Neuronal stem cell (in vitro differentiated cells): ENCODE data around the gene PTPRG.

Experiments used
- DNase-seq: peaks from one replicate; pipeline ENCODE4 v3.0.0-alpha.2; 2013; ENCODE audit warnings: low spot score
- H2AFZ ChIP-seq: one replicate; pipeline ENCODE4 v1.6.1; 2013; ENCODE audit warnings: mild to moderate bottlenecking, low read length, inconsistent platforms
- H2AK5ac ChIP-seq: 2 replicates; pipeline ENCODE4 v1.6.1; 2013; ENCODE audit warnings: low read depth, mild to moderate bottlenecking, inconsistent platforms, low read length, moderate library complexity, mixed read lengths
- H2BK120ac ChIP-seq: 2 replicates; pipeline ENCODE4 v1.6.1; 2013; ENCODE audit warnings: low read depth, mild to moderate bottlenecking, inconsistent platforms, low read length, moderate library complexity, mixed read lengths
- H2BK12ac ChIP-seq: one replicate; pipeline ENCODE4 v1.6.1; 2013; ENCODE audit warnings: low read length, inconsistent platforms
- H2BK15ac ChIP-seq: 2 replicates; pipeline ENCODE4 v1.6.1; 2013; ENCODE audit warnings: mild to moderate bottlenecking, low read length, inconsistent platforms, mixed read lengths
- H2BK5ac ChIP-seq: one replicate; pipeline ENCODE4 v1.6.1; 2013; ENCODE audit warnings: inconsistent platforms, mild to moderate bottlenecking, low read length, moderate library complexity
- H3K14ac ChIP-seq: one replicate; pipeline ENCODE4 v1.6.1; 2013; ENCODE audit warnings: low read length, inconsistent platforms
- H3K18ac ChIP-seq: 2 replicates; pipeline ENCODE4 v1.6.1; 2013; ENCODE audit warnings: low read length, inconsistent platforms
- H3K23ac ChIP-seq: 2 replicates; pipeline ENCODE4 v1.6.1; 2013; ENCODE audit warnings: low read depth, mild to moderate bottlenecking, mixed read lengths, low read length, inconsistent platforms; ENCODE audit not compliant: poor library complexity
- H3K27ac ChIP-seq: replicated peaks from 3 replicates; pipeline ENCODE4 v1.5.1; 2013; ENCODE audit warnings: low read length, inconsistent platforms
- H3K27me3 ChIP-seq, 3 experiments: 2 replicates each; pipeline ENCODE4 v1.6.1; 2013; ENCODE audit warnings: low read length in 3 of 3, mild to moderate bottlenecking in 2 of 3, inconsistent platforms in 1 of 3, low read depth in 1 of 3, mixed read lengths in 1 of 3, moderate library complexity in 1 of 3; ENCODE audit not compliant: control insufficient read depth in 3 of 3, insufficient read depth in 3 of 3
- H3K36me3 ChIP-seq, 2 donors: replicated peaks in 1 of 2; 2 replicates each; pipeline ENCODE4 v1.6.1; 2013; ENCODE audit warnings: low read length in 2 of 2; ENCODE audit not compliant: control insufficient read depth in 2 of 2, insufficient read depth in 2 of 2
- H3K4ac ChIP-seq: 2 replicates; pipeline ENCODE4 v1.6.1; 2013; ENCODE audit warnings: inconsistent platforms, mild to moderate bottlenecking, low read length, moderate library complexity
- H3K4me1 ChIP-seq, 2 donors: 1 replicate in 1 of 2; 2 replicates in 1 of 2; pipeline ENCODE4 v1.6.1; 2013; ENCODE audit warnings: low read length in 2 of 2, low read depth in 1 of 2; ENCODE audit not compliant: control insufficient read depth in 2 of 2, insufficient read depth in 1 of 2
- H3K4me2 ChIP-seq: one replicate; pipeline ENCODE4 v1.6.1; 2013; ENCODE audit warnings: mild to moderate bottlenecking, low read length, inconsistent platforms; ENCODE audit not compliant: insufficient read depth, poor library complexity, severe bottlenecking
- H3K4me3 ChIP-seq, 2 donors: 2 replicates each; pipeline ENCODE4 v1.5.1; 2013; ENCODE audit warnings: low read length in 2 of 2, mild to moderate bottlenecking in 2 of 2, inconsistent platforms in 1 of 2, moderate library complexity in 1 of 2
- H3K79me1 ChIP-seq: one replicate; pipeline ENCODE4 v1.6.1; 2013; ENCODE audit warnings: low read depth, mild to moderate bottlenecking, inconsistent platforms, low read length, moderate library complexity
- H3K9ac ChIP-seq: one replicate; pipeline ENCODE4 v1.6.1; 2013; ENCODE audit warnings: mild to moderate bottlenecking, low read depth, low read length, inconsistent platforms; ENCODE audit not compliant: poor library complexity
- H3K9me3 ChIP-seq, 2 donors: replicated peaks in 1 of 2; 2 replicates each; pipeline versions ENCODE3 to v1.6.1; 2013; ENCODE audit warnings: low read length in 2 of 2, mild to moderate bottlenecking in 2 of 2, inconsistent platforms in 1 of 2, low read depth in 1 of 2, mixed read lengths in 1 of 2, moderate library complexity in 1 of 2; ENCODE audit not compliant: control insufficient read depth in 2 of 2, insufficient read depth in 1 of 2
- H4K8ac ChIP-seq: one replicate; pipeline ENCODE4 v1.6.1; 2013; ENCODE audit warnings: low read depth, mild to moderate bottlenecking, inconsistent platforms, low read length, moderate library complexity
- H4K91ac ChIP-seq: one replicate; pipeline ENCODE4 v1.6.1; 2013; ENCODE audit warnings: low read length, low read depth, mild to moderate bottlenecking, inconsistent platforms; ENCODE audit not compliant: poor library complexity
- WGBS, 2 donors: extraction: QIAGEN DNeasy Blood & Tissue Kit; methylation state at CpG; one replicate each; pipeline ENCODE4 v1.1.7; 2013; ENCODE audit warnings: missing lambda C conversion rate in 2 of 2, mixed read lengths in 1 of 2; ENCODE audit not compliant: insufficient read length in 2 of 2, insufficient replicate concordance in 1 of 2; ENCODE audit errors: extremely low coverage in 2 of 2; 5-methylcytosine and 5-hydroxymethylcytosine counted together

The PTPRG gene

GRCh38 chr3:62287392-62287927 is 726.1 kb downstream of the PTPRG start:
- no peak overlapping the region for H2BK12ac ChIP-seq
- peaks cover 0 to 34% of the 10 kb centered on the region in 2 donors for H3K36me3 ChIP-seq
- H2BK5ac ChIP-seq, result no peak overlapping the region
- H2AFZ ChIP-seq, result no peak overlapping the region
- H3K4me2 ChIP-seq, result no peak overlapping the region
- H2BK15ac ChIP-seq, result no peak overlapping the region
- H3K27ac ChIP-seq, result no peak overlapping the region
- H3K4me1 ChIP-seq, result no peaks in the 10 kb centered on the region
- H3K27me3 ChIP-seq, result no peaks in the 10 kb centered on the region
- WGBS, 2 donors, result no CpG with 5 or more reads among the region's 4 CpGs
- H3K4me3 ChIP-seq, result no peak overlapping the region
- H2AK5ac ChIP-seq, result no peak overlapping the region
- no peaks in the 10 kb centered on the region for H3K9me3 ChIP-seq
- H3K79me1 ChIP-seq, result no peaks in the 10 kb centered on the region
- no peak overlapping the region for H4K8ac ChIP-seq
- no peak overlapping the region for H3K14ac ChIP-seq
- no peak overlapping the region for H3K23ac ChIP-seq
- no peak overlapping the region for H3K18ac ChIP-seq
- no peak overlapping the region for H4K91ac ChIP-seq
- no peak overlapping the region for H3K4ac ChIP-seq
- H2BK120ac ChIP-seq, result no peak overlapping the region
- no peak overlapping the region for H3K9ac ChIP-seq
- DNase-seq, result no peak

- no peak overlapping the region for H2BK15ac ChIP-seq
- H2BK120ac ChIP-seq, result no peak overlapping the region
- no peak overlapping the region for H3K4me2 ChIP-seq
- H3K18ac ChIP-seq, result no peak overlapping the region
- no peak overlapping the region for H2AK5ac ChIP-seq
- no peak overlapping the region for H3K23ac ChIP-seq
- H3K14ac ChIP-seq, result no peak overlapping the region
- no peaks in the 10 kb centered on the region for H3K27me3 ChIP-seq
- peaks cover 2 to 27% of the 10 kb centered on the region in 2 donors for H3K36me3 ChIP-seq
- peaks cover 0 to 12% of the 10 kb centered on the region in 2 donors for H3K4me1 ChIP-seq
- no peak for DNase-seq
- no peak overlapping the region for H3K27ac ChIP-seq
- no peak overlapping the region for H3K4me3 ChIP-seq
- H2AFZ ChIP-seq, result no peak overlapping the region
- no peak overlapping the region for H2BK5ac ChIP-seq
- H3K9ac ChIP-seq, result no peak overlapping the region
- no peaks in the 10 kb centered on the region for H3K79me1 ChIP-seq
- WGBS, 2 donors, result no CpG with 5 or more reads among the region's 2 CpGs
- no peak overlapping the region for H3K4ac ChIP-seq
- no peak overlapping the region for H4K8ac ChIP-seq
- no peaks in the 10 kb centered on the region for H3K9me3 ChIP-seq
- no peak overlapping the region for H2BK12ac ChIP-seq
- H4K91ac ChIP-seq, result no peak overlapping the region
Measured at GRCh38 chr3:62289922-62290321, 728.6 kb downstream of the PTPRG start.

GRCh38 chr3:62293051-62293780 is 731.8 kb downstream of the PTPRG start:
- Histone ChIP-seq H3K9ac (no peak overlapping the region), H3K23ac (no peak overlapping the region), H2BK15ac (no peak overlapping the region), H2BK5ac (no peak overlapping the region), H3K4me3 (no peak overlapping the region), H2BK120ac (no peak overlapping the region), H3K14ac (no peak overlapping the region), H3K18ac (no peak overlapping the region), H4K91ac (no peak overlapping the region), H3K27ac (no peak overlapping the region), H3K36me3 (peaks cover 2 to 35% of the 10 kb centered on the region in 2 donors), H3K4ac (no peak overlapping the region), H2AK5ac (no peak overlapping the region), H3K4me1 (peaks cover 0 to 12% of the 10 kb centered on the region in 2 donors), H2BK12ac (no peak overlapping the region), H3K79me1 (no peaks in the 10 kb centered on the region), H3K27me3 (no peaks in the 10 kb centered on the region), H3K4me2 (no peak overlapping the region), H3K9me3 (no peaks in the 10 kb centered on the region), H2AFZ (no peak overlapping the region), H4K8ac (no peak overlapping the region)
- no CpG with 5 or more reads among the region's 2 CpGs for WGBS, 2 donors
- DNase-seq, result no peak

GRCh38 chr3:62295571-62295970 is 734.2 kb downstream of the PTPRG start:
- H3K18ac ChIP-seq, result no peak overlapping the region
- WGBS, 2 donors, result no CpG with 5 or more reads among the region's 2 CpGs
- no peak overlapping the region for H3K27ac ChIP-seq
- H3K4me1 ChIP-seq, result peaks cover 0 to 12% of the 10 kb centered on the region in 2 donors
- no peak for DNase-seq
- H3K9me3 ChIP-seq, result no peaks in the 10 kb centered on the region
- no peak overlapping the region for H2AFZ ChIP-seq
- peaks cover 4 to 30% of the 10 kb centered on the region in 2 donors for H3K36me3 ChIP-seq
- no peak overlapping the region for H4K91ac ChIP-seq
- H2BK5ac ChIP-seq, result no peak overlapping the region
- no peak overlapping the region for H4K8ac ChIP-seq
- no peak overlapping the region for H2BK12ac ChIP-seq
- H3K4me3 ChIP-seq, result no peak overlapping the region
- no peak overlapping the region for H3K14ac ChIP-seq
- no peak overlapping the region for H2BK120ac ChIP-seq
- no peak overlapping the region for H2BK15ac ChIP-seq
- no peak overlapping the region for H3K4me2 ChIP-seq
- no peak overlapping the region for H3K23ac ChIP-seq
- no peak overlapping the region for H3K9ac ChIP-seq
- no peak overlapping the region for H2AK5ac ChIP-seq
- H3K27me3 ChIP-seq, result no peaks in the 10 kb centered on the region
- no peak overlapping the region for H3K4ac ChIP-seq
- no peaks in the 10 kb centered on the region for H3K79me1 ChIP-seq
